Left hindlimb (tissue), 1 donor: Measurements from ENCODE around the gene PSEN1.
"Not testable (repeated sequence)": the region's sequence is repeated elsewhere in the genome, so short reads cannot be mapped to it uniquely, and the experiment has no call there.

ENCODE experiments used
- DNase-seq: peaks from one replicate; pipeline ENCODE4 v3.0.0-alpha.2; 2018

PSEN1 gene

DNA sequence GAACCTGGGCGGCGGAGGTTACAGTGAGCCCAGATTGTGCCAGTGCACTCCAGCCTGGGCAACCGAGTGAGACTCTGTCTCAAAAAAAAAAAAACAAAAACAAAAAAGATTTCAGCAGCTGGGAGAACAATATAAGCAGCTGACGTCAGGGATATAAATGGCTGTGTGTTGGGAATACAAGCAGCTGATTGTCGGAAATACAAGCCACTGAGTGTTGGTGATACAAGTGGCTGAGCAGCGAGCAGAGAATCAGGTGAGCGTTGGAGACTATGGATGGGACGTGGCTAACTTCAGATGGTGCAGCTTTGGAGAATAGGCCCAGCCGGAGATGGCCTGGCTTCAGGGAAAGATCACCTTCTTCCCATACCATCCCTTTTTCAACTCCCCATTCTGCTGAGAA lies 32.0 kb downstream of the PSEN1 start:
- DNase-seq = no peak

DNA sequence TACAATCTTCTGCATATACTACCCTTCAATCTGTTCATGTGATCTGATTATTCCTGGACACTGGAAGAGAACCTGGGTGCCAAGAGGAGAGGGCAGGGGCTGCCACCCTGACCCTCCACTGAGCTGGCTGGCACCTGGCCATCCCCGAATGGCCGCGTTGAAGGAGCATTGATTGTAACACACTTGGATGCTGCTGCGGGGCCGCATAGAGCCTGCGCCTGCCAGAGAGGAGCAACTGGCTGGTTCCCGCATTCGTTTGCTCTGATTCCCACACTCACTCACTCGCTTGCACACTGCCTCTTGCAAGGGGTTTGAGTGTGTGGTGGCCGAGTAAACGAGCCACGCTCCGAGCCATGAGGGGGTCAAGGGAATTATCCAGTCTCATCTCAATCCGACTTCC lies 32.4 kb downstream of the PSEN1 start:
- no peak for DNase-seq

DNA sequence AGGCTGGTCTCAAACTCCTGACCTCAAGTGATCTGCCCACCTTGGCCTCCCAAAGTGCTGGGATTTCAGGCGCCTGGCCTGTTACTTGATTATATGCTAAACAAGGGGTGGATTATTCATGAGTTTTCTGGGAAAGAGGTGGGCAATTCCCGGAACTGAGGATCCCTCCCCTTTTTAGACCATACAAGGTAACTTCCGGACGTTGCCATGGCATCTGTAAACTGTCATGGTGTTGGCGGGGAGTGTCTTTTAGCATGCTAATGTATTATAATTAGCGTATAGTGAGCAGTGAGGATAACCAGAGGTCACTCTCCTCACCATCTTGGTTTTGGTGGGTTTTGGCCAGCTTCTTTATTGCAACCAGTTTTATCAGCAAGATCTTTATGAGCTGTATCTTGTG lies 33.5 kb downstream of the PSEN1 start:
- DNase-seq = not testable (repeated sequence)

DNA sequence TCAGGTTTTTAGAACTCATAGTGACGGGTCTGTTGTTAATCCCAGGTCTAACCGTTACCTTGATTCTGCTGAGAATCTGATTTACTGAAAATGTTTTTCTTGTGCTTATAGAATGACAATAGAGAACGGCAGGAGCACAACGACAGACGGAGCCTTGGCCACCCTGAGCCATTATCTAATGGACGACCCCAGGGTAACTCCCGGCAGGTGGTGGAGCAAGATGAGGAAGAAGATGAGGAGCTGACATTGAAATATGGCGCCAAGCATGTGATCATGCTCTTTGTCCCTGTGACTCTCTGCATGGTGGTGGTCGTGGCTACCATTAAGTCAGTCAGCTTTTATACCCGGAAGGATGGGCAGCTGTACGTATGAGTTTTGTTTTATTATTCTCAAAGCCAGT lies 34.4 kb downstream of the PSEN1 start:
- DNase-seq = no peak

GRCh38 chr14:73172500-73172899 lies 36.2 kb downstream of the PSEN1 start:
- DNase-seq = no peak

DNA sequence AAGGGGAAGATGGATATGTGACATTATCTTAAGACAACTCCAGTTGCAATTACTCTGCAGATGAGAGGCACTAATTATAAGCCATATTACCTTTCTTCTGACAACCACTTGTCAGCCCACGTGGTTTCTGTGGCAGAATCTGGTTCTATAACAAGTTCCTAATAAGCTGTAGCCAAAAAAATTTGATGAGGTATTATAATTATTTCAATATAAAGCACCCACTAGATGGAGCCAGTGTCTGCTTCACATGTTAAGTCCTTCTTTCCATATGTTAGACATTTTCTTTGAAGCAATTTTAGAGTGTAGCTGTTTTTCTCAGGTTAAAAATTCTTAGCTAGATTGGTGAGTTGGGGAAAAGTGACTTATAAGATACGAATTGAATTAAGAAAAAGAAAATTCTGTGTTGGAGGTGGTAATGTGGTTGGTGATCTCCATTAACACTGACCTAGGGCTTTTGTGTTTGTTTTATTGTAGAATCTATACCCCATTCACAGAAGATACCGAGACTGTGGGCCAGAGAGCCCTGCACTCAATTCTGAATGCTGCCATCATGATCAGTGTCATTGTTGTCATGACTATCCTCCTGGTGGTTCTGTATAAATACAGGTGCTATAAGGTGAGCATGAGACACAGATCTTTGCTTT lies 36.9 kb downstream of the PSEN1 start:
- no peak for DNase-seq

GRCh38 chr14:73176685-73177084 lies 40.4 kb downstream of the PSEN1 start:
- no peak for DNase-seq

- DNase-seq = no peak
Observed at GRCh38 chr14:73180385-73180805, 44.1 kb downstream of the PSEN1 start.

- not testable (repeated sequence) for DNase-seq
Observed at GRCh38 chr14:73180969-73181368, 44.7 kb downstream of the PSEN1 start.

- no peak for DNase-seq
Observed at GRCh38 chr14:73188501-73188911, 52.2 kb downstream of the PSEN1 start.

DNA sequence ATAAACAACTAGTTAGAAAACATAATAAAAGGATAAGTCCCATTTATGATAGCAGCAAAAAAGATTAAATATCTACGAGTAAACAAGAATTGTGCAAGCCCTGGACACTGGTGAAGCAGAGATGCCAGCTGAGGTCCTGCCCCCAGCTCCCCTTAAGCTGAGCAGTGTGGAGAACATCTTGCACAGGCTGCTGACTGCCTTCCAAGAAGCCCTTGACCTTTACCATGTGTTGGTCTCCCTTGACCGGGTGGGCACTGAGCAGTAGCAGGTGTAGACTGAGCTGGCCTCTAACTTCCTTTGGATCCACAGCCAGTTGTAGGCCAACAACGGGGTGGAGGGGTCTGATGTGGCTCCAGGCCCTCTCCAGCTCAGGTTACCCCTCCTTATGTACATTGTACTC lies 53.3 kb downstream of the PSEN1 start:
- DNase-seq = no peak

GRCh38 chr14:73191441-73191840 lies 55.1 kb downstream of the PSEN1 start:
- DNase-seq = no peak

DNA sequence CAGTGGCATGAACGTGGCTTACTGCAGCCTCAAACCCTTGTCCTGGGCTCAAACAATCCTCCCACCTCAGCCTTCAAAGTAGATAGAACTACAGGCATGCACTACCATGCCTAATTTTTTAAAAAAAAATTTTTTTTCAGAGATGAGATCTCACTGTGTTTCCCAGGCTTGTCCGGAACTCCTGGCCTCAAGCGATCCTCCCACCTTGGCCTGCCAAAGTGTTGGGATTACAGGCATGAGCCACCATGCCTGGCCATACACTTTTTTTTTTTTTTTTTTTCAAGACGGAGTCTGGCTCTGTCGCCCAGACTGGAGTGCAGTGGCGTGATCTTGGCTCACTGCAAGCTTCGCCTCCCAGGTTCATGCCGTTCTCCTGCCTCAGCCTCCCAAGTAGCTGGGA lies 58.0 kb downstream of the PSEN1 start:
- not testable (repeated sequence) for DNase-seq

GRCh38 chr14:73198253-73198652 lies 61.9 kb downstream of the PSEN1 start:
- DNase-seq = no peak

- no peak for DNase-seq
Observed at GRCh38 chr14:73203527-73203926, 67.2 kb downstream of the PSEN1 start.

GRCh38 chr14:73207615-73208014 lies 71.3 kb downstream of the PSEN1 start:
- DNase-seq = no peak

DNA sequence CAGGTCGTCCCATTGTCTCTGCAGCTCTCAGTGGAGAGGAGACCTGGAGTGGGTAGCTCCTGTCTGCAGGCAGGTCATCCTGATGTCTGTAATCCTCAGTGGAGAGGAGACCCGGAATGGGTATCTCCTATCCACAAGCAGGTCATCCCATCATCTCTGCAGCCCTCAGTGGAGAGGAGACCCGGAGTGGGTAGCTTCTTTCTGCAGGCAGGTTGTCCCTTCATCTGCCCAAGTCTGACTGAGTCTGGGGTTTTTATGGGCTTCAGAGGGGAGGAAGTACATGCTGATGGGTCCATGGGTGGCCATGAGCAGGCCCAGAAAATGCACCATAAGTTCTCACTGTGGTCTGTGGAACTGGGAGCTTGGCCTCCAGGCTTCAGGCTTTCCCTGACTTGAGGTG lies 72.1 kb downstream of the PSEN1 start:
- no peak for DNase-seq

GRCh38 chr14:73208846-73209245 lies 72.5 kb downstream of the PSEN1 start:
- no peak for DNase-seq

- no peak for DNase-seq
Observed at GRCh38 chr14:73209953-73210352, 73.6 kb downstream of the PSEN1 start.

GRCh38 chr14:73211251-73212040 lies 75.1 kb downstream of the PSEN1 start:
- no peak for DNase-seq

DNA sequence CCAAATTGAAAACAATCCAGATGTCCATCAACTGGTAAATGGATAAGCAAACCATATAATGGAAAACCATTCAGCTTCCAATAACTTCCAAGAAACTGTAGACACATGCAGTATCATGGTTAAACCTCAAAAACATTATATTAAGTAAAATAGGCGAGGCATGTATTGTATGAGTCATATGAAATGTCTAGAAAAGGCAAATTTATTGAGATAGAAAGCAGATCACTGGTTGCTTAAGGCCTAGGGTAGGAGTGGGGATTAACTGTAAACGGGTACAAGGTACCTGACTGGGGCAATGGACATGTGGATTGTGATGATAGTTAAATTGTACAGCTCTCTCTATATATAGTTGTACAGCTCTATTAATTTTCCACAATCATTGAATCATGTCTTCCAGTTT lies 79.7 kb downstream of the PSEN1 start:
- no peak for DNase-seq

- no peak for DNase-seq
Observed at GRCh38 chr14:73217411-73217810, 81.1 kb downstream of the PSEN1 start.

DNA sequence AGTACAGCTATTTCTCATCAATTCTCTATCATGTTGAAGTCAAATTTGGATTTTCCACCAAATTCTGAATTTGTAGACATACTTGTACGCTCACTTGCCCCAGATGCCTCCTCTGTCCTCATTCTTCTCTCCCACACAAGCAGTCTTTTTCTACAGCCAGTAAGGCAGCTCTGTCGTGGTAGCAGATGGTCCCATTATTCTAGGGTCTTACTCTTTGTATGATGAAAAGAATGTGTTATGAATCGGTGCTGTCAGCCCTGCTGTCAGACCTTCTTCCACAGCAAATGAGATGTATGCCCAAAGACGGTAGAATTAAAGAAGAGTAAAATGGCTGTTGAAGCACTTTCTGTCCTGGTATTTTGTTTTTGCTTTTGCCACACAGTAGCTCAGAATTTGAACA lies 83.8 kb downstream of the PSEN1 start:
- DNase-seq = no peak

DNA sequence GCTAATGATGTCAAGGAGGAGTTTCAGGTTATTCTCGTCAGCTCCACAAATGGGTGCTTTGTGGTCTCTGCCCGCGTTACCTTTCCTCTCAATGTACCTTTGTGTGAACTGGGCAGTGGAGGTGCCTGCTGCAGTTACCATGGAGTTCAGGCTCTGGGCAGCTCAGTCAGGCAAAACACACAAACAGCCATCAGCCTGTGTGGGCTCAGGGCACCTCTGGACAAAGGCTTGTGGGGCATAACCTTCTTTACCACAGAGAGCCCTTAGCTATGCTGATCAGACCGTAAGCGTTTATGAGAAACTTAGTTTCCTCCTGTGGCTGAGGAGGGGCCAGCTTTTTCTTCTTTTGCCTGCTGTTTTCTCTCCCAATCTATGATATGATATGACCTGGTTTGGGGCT lies 84.3 kb downstream of the PSEN1 start:
- DNase-seq = no peak

- DNase-seq = no peak
Observed at GRCh38 chr14:73221945-73222344, 85.6 kb downstream of the PSEN1 start.
